Central memory CD4-positive, alpha-beta T cell (primary cell): ENCODE results near the gene SIX3.

ENCODE experiments used
- DNase-seq: peaks from one replicate; pipeline ENCODE4 v3.0.0; 2022

SIX3 gene

DNA sequence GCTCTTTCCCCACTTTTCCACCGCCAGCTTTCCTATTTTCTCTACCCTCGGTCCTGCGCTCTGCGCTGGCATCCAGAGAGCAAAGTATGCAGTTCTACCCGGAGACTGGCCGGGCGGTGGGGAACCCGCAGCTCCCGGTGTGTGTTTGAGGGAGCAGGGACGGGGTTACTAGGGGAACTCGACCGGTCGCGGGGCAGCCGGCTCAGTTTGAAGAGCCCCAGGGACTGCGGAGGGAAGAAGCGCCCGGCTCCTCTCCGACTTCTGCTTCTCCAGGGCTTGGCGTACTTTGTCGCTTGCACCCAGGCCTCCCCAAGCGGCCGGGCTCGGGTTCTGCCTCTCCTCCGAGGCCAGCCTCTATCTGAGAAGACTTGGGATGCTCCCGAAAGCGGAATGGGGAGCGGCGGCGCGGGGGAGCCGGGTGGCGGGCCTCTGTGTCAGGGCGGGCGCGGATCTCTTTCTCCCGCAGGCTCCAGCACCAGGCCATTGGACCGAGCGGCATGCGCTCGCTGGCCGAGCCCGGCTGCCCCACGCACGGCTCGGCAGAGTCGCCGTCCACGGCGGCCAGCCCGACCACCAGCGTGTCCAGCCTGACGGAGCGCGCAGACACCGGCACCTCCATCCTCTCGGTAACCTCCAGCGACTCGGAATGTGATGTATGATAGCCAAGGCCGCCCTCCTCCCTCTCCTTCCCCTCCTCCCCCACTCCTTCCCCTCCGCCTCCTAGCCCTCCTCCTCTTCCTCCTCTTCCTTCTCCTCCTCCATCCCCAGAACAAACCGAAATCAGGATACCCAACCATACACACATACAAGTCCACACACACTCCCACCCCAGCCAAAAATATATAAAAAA, 2.8 kb downstream of the SIX3 start:
- no peak for DNase-seq

DNA sequence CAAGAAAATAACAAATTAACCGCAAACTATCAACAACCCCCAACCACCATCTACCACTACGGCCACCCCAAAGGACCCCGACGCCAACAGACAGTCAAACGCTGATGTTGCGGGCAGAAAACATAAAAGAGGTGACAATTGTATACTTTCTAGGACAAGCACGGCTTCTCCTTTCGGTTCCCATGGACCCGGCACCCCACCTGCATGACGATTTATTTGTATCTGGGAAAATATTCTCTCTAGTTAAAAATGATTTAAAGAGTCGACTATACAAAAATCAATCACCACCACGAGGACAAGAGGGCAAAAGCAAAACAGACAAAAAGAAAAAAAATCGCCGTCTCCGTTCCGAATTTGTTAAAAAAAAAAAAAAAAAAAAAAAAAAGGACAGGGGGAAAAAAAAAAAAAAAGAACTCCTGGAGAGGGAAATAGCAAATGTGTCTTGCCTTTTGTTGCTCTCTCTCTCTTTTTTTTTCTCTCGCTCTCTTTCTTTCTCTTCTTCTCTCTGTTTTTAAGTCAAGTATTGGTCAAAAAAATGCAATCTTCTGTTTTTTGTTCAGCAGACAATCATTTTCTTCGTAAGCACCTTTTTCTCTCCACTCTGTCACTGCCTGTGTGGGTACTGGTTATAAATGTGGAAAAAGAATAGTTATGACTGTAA, 3.6 kb downstream of the SIX3 start:
- DNase-seq = no peak

DNA sequence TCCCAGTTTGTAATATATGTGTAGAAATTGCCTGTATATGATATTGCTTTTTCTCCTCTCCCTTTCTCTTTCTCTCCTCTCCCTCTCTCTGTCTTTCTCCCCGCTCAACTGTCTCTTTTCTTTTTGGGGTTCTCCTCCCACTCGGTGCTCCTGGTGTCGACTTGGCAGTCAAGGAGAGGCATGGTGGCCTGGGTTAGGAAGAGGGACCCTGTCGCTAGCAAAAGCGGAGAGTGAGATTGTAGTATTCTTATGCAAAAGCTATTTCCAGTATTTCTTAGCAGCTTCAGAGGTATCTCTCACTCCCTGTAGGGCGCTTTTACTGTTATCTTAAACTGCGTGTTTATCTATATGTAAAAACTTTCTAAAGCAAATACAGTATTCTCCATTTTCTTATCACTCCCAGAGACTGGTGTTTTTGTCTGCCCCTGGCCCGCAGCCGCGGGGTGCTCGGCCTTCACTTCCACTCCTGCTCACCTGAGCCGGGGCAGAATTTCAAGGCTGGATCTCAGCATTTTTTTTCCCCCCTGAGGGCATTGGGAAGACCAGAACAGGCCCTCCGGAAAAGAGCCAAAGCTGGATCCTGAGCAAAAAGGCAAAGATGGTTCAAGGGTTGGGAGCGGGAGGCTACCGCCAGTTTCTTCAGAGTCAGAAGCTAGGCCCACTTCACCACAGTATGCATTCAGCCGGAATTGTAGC, 4.3 kb downstream of the SIX3 start:
- no peak for DNase-seq

DNA sequence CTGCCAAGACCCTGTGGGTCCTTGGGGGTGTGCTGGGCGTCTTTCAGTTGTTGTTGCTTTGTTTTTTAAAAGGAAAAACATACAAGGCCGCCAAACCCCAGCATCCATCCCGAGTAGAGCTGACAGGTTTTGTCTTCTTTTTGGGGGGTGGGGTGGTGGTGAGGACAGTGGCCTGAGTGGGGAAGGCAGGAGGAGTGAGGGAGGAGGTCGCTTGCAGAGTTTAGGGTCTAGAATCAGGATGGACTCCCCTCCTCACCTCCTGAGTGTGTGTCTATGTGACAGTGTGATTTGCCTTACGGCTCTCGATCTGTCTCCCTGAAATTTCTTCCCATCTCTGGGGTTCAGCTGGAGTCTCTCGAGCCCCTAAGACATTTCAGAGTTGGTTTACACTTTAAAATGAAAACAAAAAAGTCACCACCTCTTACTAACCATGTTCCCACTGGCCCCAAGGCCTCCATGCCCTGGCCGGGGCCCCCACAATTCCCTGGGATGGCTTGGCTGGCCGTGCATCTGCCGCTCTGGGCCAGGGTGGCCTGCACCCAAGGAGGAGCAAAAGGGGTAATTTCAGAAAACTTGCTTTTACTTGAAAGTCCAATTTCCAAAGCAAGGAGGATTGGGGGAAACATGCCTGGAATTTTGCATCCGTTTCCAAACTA, 5.0 kb downstream of the SIX3 start:
- DNase-seq = no peak

DNA sequence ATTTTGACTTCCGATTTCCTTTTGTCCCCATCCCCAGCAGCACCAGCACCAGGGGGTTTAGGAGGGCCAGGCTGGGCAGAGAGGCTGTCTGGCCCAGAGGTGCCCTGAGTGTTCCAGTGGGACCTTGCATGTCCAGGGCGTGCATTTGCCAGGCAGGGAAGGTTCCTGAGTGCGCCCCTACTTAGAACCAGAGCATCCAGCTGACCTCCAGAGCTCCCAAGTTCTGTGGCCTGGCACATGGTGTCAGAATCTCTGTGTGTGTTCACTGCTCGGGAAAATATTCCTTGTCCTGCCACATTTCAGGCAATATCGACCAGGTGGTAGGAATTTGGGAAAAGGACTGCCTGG, 5.5 kb downstream of the SIX3 start:
- DNase-seq = no peak

DNA sequence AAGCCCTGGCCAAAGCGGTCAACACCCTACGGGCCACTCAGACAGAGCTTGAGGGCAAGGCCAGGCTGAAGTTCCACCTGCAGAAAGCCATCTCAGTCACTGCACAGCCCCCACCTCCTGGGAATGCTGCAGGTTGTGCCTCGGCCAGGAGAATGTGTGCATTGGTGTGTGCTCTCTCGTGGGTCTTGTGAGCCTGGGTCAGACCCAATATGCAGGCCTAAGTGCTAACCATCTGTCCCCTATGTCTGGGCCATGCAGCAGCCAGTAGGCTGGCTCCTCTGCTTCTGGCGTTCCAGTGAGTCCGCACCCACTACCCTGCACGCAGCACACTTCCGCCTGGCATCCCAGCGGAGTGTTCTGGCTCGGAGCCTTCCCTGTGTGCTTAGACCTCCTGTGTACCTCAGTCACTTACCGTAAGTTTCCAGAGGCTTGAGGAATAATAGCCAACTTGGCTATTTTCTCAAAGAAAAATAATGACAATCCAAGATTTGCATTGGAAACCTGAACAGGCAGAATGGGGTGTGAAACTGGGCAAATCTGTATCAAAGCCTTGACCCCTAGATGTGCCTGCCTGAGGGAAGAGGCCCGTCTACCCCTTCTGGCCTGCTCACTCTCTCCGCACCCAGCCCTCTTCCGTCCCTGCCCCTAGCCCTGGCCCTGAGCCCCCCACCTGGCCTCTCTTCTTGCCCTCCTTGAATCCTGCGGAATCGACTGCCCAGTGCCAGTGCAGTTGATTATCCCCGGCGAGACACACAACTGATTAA, 7.2 kb downstream of the SIX3 start:
- DNase-seq = no peak

DNA sequence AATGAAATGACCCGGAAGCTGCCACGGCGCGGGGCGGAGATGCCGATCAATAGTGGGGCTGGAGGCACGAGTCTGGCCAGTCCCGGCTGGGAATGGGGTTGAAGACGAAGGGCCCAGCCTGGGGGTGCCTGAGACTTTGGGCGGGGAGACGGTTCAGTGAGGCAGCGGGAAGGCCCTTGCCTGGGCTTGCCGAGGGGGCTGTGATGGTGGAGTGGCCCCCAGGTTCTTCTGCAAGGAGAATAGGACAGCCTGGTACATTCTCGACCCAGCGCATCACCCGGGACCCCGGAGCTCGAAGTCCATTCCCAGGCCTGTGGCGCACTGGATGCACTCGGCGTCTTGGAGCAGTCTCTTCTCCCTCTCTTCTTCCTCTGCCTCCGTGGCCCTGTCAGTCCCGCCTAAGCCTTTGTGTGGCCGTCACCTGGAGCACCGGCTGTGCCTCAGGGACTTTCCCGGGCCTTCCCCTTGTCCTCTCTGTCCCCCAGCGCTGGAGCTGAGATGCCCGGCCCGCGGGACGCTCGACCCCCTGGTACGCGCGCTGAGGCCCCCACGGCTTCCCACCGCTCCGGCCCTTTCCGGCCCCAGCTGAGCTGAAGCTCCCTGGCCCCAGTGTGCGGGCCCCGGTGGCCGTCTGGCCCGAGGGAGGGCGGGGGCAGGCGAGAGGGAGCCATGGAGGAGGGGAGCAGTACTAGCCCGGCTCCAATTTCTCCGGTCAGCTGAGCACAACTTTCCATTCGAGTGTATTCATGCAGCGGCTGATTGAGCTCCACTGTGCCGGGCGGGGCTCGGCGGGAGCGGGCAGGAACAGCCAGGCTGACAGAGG, 8.0 kb downstream of the SIX3 start:
- no peak for DNase-seq

DNA sequence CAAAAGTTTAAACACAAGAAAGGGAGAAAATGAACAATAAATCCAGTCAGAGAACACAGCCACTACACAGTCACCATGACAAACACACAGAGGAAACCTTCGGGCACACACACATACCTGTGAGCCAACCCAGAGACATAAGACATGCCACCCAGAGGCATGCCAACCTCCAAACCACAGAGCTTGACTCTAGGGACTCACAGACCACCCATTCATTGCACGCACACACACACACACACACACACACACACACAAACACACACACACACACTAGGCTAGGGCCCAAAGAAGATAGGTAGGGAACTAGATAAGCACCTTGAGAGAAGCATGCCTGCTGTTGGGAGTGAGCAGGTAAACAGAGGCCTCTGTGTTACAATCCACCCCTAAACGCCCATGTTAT, 9.1 kb downstream of the SIX3 start:
- no peak for DNase-seq

DNA sequence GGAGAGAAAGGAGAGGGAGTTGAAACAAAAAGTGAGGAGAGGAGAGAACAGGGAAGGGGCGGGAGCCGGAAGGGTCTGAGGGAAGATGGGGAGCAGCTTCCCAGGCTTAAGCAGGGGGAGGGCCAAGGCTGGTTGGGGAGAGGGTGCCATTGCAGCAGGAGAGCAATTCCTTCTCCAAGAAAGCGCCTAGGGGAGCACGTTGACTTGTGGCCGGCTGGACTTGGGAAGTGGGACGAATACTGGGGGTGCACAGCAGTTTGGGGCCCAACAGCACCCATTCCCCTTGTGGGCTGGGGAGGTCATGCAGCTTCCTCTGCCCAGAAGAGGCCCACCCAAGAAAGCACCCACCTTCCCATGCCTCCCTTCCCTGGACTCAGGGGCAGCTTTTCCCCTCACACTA, 9.6 kb downstream of the SIX3 start:
- DNase-seq = no peak

DNA sequence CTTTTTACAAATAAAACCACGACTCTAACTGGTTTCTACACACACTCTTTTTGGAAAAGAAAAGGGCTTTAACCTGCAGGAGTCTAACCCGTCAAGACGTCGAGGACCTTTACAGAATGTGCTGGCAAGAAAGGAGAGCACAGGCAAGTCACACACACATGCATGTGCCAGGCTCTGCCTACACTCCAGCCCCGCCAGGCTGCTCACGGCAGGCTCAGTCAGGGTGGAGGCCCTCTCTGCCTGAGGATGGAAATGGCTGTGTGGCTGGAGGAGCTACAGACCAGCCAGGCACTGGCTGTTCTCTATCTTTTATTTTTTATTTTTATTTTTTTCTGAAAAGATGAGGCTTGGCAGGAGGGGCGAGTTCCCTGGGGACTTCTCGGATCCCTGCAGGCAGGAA, 10.2 kb downstream of the SIX3 start:
- DNase-seq = no peak

DNA sequence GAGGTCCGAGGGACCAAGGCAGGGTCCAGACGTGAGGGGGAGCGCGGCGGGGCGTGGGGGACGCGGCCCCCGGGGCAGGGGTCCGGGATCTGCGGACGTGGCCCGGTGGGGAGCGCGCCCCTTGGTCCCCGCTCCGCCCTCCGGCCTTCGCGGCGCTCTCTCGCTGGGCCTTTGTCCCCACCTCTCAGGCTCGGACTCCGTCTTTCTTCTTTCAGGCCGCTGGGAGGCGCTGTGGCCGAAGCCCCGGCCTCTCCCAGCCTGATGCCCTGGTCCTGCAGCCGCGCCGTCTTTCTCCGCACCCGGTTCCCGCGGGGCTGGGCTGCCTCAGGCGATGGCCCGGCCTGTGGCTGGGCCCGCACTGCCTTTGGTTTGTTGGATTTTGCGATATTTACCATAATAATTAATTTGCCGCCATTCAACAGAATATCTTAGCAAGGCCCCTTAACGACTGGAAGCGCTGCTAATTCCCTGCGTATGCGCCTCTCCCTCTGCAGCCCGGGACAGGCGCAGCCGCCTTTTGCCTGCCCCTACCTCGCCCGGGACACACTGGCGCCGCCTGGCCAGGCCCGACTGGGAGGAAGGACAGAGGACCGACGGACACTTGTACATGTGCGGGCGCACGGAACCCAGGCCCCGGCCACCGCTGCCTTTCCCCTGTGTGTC, 10.8 kb downstream of the SIX3 start:
- no peak for DNase-seq

DNA sequence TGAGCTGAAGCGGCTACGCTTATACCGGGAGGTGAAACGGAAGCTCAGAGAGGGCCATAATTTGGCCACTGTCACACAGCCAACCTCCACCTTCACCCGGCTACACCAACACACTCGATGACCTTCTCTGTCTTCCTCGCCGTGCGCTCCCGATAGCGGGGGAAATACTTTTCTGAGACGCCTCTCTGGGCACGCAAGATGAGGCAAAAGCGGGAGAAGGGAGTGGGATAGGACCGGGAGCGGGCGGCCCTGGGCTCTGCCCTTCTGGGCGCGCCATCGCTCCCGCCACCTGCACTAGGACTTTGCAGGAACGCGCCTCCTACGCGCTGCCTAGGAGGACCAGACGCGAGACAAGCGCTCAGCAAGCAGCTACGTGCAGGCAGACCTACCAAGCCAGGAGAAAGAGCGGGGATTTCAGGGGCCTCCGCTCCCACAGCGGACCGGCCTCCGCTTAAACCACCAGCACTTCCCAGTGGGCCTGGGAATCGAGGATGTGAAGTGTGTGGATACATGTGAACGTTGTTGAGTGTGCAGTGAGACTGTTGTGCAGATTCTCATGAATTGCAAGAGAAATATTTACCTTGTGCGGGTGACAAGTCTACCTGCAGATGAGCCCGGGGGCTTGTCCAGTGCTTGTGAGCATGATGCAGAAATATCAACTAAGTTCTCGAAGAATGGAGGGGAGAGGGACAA, 11.4 kb downstream of the SIX3 start:
- no peak for DNase-seq

DNA sequence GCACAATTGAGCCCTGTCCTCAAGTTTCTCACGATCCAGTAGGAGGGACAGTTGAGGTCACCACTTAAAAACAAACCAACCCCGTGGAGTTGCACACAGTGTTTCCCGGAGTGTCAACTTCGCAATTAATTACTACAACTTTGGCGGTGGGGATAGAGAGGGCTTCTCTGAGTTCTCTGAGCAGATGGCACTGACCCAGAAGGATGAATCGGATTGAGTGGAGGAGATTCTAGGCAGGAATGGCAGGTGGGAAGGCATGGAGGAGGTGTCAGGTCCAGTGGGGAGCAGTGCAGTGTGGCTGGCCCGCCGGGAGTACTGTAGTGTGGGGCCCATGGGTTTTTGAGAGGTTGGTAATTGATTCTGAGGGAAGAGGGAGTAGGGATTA, 12.0 kb downstream of the SIX3 start:
- DNase-seq = no peak

DNA sequence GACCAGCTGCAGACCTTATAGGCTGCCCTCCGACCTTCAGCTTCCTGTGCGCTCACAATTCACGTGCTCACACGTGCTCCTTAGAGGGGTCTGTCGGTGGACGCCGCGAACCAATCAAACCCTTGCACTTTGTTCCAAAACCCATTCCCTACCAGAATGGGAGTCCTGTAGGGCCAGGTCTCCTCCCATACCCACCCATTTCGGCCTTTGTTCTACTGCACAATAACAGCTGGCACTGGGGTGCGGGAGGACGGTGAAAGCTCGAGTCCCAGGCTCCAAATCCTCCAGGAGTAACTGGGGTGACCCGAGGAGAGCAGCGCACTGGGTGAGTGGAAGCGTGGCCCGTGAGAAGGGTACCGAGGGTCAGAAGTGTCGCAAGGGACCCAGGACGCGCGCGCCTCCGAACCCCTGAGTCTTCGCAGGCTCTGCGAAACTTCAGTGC, 13.0 kb downstream of the SIX3 start:
- no peak for DNase-seq

DNA sequence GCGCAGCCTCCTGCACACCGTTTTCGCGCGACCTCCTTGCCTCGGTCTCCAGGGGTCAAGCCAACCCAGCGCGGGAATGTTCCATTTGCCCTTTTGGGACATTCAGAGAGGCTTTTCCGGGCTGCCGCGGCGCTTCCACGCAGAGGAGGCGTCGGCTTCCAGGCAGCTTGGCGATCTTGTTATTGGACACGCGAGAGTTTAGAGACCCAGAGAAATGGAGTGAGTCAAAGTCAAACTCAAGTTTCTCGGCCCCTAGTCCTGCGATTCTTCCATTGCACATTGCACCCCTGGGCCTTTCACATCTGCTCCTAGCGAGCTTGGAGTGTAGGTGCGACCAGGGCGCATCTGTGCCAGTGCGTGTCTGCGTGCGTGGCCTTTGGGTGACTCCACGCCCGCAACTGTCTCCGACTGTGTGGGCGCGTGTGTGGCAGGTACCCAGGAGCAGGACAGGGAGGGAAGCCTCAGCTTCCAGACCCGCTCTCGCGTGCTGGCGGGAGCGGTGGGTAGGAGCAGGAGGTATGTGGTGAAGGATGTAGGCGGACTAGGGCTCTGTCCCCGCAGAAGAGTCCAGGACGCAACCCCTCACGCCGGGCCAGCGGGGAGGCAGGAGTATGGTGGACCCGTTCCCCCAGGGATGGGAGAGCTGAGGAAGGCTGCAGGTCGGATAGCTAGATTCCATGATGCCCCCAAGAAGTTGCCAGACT, 13.5 kb downstream of the SIX3 start:
- peak; percentile 14 for DNase-seq

DNA sequence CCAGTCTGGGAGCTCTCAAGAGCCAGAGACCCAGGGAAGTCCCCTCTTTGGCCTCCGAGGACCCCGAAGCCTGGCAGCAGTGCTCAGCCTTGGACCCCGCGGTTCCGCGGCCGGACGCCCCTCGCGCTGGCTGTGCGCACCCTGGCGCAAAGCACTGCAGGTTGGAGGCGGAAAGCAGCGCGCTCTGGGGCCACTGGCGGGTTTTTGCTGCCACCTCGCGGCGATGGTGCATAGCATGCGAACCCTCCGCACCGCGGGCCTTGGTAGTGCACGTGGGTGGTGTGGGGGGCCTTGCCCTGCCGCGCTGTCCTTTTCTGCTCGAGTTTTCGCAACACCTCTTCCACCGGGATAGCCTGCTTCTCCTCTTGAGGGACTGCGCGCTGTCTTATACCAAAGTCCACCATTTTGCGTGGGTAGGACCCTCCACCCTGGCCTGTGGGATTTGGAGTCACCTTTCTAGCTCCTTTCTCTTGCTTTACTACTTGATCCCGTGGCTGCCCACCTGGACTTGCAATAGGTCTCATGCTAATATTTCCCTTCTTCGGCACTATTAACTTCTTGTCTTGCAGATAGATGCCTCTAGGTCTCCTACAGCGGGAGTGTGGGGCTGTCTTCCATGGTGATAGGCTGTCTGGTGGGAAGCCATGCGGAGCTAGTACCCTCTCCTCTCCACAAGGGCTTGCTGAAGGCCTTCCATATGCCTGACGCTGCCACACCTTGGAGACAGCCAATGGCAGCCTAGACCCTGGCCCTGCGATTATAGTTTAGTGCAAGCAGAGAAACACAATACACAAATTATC, 14.3 kb downstream of the SIX3 start:
- peak; percentile 48 for DNase-seq

DNA sequence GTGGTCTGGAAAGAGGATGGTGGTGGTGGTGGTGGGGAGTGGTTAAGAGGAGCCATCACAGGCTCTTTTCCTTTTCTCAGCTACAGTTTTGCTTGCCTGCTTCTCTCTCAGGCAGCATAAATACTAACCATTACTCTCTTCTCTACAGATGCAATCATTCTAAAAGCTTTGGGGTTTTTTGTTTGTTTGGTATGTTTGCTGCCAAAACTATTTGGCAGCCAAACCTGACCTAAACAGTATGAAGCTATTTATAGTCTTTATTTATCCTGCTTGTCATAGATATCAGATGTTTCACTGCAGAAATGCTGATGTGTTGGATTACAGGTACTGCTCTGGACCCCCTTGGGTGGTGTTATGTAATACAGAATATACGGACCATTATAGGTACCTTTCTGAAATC, 15.3 kb downstream of the SIX3 start:
- no peak for DNase-seq

DNA sequence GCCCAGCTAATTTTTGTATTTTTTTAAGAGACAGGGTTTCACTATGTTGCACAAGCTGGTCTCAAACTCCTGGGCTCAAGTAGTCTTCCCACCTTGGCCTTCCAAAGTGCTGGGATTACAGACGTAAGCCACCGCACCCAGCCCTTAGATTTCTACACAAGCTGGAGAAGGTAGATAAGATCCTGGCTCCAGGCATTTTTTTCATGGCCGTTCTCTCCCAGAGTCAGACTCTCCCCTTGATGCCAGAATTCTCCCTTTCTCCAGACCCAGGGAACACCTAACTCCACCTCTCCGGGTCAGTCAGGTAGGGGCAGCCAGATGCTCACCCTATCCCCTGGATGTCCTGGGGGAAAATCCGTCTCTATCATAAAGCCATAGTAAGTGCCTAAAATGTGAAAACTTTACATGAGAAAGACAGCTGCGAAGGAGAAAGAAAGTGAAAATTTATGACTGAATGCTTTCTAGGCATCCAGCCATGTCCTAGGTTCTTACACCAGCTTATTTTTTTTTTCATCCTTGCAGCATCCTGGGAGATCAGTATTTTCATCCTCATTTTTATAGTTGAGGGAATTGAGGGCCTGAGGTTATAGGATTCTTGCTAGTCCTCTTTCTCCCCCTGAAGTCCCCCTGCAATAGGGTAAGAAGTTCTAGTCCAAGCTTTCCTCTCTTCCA, 16.3 kb downstream of the SIX3 start:
- no peak for DNase-seq
